ENCODE data around the gene ATXN1. TPM values are rescaled to one million over a fixed set of nuclear protein-coding genes. Genes with fewer than 3 reads are reported as not detected.
A peak's percentile ranks its signal among the peaks of the same experiment; 100 is the strongest.

ATXN1 gene
- total RNA-seq, 1 experiment from 2014 or later = 13.4 TPM

DNA sequence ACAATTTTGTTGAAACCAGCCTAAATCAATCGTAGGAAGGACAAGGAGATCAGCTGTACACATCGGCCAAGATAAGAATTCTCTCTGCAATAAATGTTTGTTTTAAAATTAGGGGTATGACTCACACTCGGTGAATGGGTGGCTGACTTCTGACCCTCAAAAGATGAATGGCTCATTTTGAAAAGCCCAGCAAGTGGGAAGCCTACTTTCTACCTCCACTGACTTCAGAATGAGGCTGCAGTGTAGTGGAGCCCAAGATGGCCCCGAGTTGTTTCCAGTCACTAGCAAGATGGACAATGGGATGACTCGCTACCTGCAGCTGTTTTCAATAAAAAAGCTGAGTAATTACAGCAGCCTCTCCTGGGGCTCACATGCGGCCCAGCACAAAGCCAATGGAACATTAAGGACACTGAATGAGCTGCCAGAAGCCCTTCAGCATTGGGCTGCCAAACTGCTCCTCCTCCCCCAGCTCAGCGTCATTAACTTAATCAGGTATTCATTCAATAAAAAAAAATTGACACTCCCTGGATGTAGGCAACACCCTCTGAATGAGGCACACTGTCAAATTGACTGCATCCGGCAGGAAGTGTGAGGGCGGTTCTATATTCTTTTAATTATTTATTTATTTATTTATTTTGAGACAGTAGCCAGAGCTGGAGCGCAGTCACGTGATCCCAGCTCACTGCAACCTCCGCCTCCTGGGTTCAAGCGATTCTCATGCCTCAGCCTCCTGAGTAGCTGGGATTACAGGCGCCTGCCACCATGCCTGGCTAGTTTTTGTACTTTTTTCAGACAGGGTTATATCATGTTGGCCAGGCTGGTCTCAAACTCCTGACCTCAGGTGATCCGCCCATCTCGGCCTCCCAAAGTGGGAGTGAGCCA is 415.6 kb downstream of the ATXN1 start:
- DNase-seq (ENCODE audit: low read depth, low spot score) = peak; percentile 63
- in situ Hi-C loops (cut with HindIII; ENCODE audit: low pct_unique_long_range_greater_than_20kb, low sequenced_read_pairs) = no loop called here

DNA sequence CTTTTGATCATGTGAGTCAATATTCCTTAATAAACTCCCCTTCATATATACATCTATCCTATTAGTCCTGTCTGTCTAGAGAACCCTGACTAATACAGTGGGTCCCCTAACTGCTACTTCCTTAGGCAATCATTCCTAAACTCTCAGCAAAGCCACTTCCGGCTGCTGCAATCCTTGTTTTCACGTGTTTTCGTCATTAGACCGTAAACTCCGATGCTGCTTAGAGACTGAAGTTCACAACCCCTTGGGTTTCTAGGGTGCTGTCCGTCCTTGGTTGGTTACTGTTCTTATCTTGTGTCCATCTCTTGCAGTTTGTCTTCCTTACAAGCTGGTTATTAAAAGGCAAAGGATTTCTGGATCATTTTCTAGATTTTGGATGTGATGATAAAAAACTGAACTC is 416.5 kb downstream of the ATXN1 start:
- in situ Hi-C loops (cut with HindIII; ENCODE audit: low pct_unique_long_range_greater_than_20kb, low sequenced_read_pairs) = no loop called here
- no peak for DNase-seq (ENCODE audit: low read depth, low spot score)

- DNase-seq (ENCODE audit: low read depth, low spot score) = no peak
- in situ Hi-C loops (cut with HindIII; ENCODE audit: low pct_unique_long_range_greater_than_20kb, low sequenced_read_pairs) = no loop called here
These were observed 417.7 kb downstream of the ATXN1 start for GRCh38 chr6:16343593-16343992.

GRCh38 chr6:16339265-16339587 is 422.0 kb downstream of the ATXN1 start:
- in situ Hi-C loops (cut with HindIII; ENCODE audit: low pct_unique_long_range_greater_than_20kb, low sequenced_read_pairs) = no loop called here
- no peak for DNase-seq (ENCODE audit: low read depth, low spot score)

DNA sequence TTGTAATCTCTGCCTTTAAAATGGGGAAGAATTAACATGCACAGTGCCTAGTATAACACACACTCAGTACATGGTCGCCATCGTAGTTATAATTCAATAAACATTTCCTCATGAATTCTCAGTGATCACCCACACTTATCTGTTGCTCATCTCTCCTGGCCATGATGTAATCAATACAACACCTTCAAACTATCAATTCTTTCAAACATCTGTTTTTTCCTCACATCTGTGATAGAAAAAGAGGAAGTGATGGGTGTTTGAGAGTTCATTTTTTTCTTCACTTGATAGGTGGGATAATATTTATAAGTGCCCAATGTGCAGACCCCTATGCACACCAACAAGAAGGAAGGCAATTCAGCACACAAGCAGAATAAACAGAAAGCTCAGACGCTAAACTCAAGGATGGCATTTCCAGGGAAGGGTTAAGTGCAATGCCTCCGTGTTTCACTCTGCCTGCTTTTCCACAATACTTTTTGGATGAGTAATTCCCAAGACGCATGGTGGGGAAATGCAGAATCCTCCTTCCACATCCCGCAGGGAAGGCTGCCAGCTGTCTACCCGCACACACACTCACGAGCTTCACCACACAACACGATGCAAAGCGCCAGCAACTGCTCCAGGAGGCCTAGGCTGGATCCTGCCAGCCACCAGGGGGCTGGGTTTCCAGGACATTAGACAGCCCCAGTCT is 422.5 kb downstream of the ATXN1 start:
- in situ Hi-C loops (cut with HindIII; ENCODE audit: low pct_unique_long_range_greater_than_20kb, low sequenced_read_pairs) = no loop called here
- peak; percentile 95 for DNase-seq (ENCODE audit: low read depth, low spot score)

DNA sequence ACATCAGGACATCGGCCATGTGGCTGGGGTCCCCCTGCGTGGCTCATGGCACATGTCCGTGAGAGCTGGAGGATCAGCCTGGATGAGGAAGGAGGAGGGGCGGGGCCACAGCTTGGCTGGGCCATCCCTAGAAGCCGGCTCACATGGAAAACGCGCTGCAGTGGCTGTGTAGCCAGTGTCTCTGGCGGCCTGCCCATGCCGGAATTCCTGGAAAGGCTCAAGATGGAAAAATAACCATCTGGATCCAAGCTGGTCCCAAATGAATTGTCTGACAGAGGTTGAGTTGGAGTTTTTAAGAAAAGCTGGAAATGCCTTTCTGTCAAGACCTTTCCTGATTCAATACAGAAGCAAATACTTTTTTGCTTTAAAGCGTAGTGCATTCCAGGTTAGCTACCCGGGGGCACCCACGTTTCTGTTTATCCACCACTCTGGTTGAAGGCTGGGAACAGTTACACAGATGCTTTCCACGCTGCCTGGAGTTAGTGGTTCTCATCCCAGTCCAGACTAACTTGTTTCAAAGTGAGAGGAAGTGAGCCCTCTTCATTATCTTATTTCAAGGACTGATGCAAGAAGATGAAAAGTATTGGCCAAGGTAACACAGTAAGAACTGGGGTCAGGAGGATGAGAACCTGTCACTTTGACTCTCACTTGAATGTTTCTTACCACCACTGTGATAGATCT is 423.8 kb downstream of the ATXN1 start:
- in situ Hi-C loops (cut with HindIII; ENCODE audit: low pct_unique_long_range_greater_than_20kb, low sequenced_read_pairs) = no loop called here
- DNase-seq (ENCODE audit: low read depth, low spot score) = no peak

- in situ Hi-C loops (cut with HindIII; ENCODE audit: low pct_unique_long_range_greater_than_20kb, low sequenced_read_pairs) = no loop called here
- DNase-seq (ENCODE audit: low read depth, low spot score) = no peak
These were observed 424.4 kb downstream of the ATXN1 start for GRCh38 chr6:16336911-16337294.

- in situ Hi-C loops (cut with HindIII; ENCODE audit: low pct_unique_long_range_greater_than_20kb, low sequenced_read_pairs) = no loop called here
- DNase-seq (ENCODE audit: low read depth, low spot score) = no peak
These were observed 425.0 kb downstream of the ATXN1 start for GRCh38 chr6:16336056-16336818.

DNA sequence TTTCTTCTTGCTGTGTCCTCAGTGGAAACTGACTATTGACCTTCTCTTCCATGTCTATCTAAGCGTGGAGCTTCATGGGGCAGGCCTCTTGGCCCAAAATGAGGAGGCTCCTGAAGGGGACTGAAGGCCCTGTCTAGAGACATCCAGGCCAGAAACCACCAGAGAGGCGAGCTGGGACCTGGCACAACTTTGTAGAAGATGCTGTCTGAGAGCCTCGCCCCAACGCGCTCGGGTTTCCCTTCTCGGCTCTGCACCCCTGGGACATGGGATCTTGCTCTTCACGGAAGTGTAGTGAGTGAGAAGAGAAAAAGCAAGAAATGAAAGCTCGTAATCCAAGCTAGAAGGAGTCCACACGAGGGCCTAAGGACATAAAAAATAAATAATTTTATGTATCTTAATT is 426.1 kb downstream of the ATXN1 start:
- in situ Hi-C loops (cut with HindIII; ENCODE audit: low pct_unique_long_range_greater_than_20kb, low sequenced_read_pairs) = no loop called here
- DNase-seq (ENCODE audit: low read depth, low spot score) = no peak

GRCh38 chr6:16334671-16335070 is 426.6 kb downstream of the ATXN1 start:
- peak; percentile 82 for DNase-seq (ENCODE audit: low read depth, low spot score)
- in situ Hi-C loops (cut with HindIII; ENCODE audit: low pct_unique_long_range_greater_than_20kb, low sequenced_read_pairs) = no loop called here

DNA sequence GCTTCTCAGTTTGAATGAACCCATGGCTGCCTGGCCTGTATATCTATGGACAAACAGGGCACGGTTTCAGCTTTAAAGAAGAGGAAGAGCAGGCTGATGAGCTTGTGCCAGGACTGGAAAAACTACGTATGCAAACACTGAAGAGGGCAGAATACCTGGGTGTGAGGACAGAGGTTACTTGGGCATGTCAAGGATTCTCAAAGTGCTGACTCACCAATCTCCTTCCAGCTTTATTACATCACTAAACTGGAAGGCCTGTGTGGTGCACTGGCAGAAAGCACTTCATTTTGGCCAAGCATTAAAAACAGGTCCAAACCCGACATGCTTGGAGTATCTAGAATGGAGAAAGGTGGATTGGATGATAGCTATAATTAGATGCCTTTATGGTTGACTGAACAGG is 427.7 kb downstream of the ATXN1 start:
- in situ Hi-C loops (cut with HindIII; ENCODE audit: low pct_unique_long_range_greater_than_20kb, low sequenced_read_pairs) = no loop called here
- DNase-seq (ENCODE audit: low read depth, low spot score) = no peak

DNA sequence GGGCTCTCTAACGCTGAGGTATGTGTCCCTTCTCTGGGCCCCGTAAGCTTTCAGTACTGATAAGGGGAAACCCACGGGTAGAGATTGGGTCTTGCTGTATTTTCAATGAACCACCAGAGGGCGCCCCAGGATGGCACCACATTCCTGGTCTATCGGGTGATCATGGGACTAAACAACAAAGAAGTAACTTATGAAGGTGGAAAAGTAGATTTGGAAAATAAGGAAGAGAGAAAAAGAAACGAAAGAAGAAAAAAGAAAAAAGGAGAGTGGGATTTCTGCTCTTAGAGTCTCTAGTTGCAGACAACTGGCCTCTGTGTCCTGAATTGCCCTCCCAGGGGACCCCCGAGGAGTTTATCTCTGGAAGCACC is 429.1 kb downstream of the ATXN1 start:
- in situ Hi-C loops (cut with HindIII; ENCODE audit: low pct_unique_long_range_greater_than_20kb, low sequenced_read_pairs) = no loop called here
- DNase-seq (ENCODE audit: low read depth, low spot score) = peak; percentile 92

GRCh38 chr6:16331384-16332174 is 429.7 kb downstream of the ATXN1 start:
- in situ Hi-C loops (cut with HindIII; ENCODE audit: low pct_unique_long_range_greater_than_20kb, low sequenced_read_pairs) = no loop called here
- peak; percentile 92 for DNase-seq (ENCODE audit: low read depth, low spot score)

DNA sequence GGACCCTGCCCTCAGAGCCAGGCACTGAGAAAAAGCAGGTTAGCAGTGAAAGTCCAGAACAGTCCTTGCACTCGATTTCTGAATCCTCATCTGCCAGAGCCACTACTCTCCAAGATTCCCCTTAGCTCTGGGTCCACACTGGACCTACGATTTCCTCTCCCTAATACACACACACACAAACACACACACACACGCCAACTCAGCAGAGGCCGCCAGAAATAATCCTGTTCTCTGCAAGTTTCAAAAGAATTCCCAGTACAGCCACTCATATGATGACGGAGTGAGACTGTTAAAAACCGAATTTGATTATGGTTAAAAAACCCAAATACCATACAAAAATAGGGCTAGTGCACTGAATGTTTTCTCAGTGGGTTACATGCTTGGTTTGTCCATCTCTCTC is 432.0 kb downstream of the ATXN1 start:
- in situ Hi-C loops (cut with HindIII; ENCODE audit: low pct_unique_long_range_greater_than_20kb, low sequenced_read_pairs) = no loop called here
- no peak for DNase-seq (ENCODE audit: low read depth, low spot score)

DNA sequence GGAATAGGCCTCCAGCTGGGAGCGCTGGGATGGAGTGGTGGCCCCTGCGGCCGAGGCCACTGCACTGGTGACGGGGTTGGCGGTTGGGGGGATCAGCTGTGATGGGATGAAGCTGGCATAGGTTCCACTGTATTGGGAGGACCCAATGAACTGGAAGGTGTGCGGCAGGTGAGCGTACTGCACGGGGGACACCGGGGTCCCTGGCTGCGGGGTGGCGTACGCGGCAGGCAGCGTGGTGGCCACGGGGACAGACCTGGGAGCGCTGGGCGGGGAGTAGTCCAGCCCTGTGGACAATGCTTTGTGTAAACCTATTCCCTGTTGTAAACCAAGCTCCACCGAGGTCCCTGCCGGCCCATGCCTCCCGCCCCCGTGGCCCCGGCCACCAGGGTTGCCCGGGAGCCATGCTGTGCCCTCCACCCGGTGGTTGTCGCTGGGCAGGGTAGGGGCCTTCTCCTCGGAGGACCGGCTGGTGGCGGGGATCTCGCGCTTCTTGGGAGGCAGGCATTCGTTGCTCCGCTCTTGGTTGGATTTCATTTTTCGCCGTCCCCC is 433.4 kb downstream of the ATXN1 start:
- in situ Hi-C loops (cut with HindIII; ENCODE audit: low pct_unique_long_range_greater_than_20kb, low sequenced_read_pairs) = no loop called here
- no peak for DNase-seq (ENCODE audit: low read depth, low spot score)

GRCh38 chr6:16326971-16327776 is 434.1 kb downstream of the ATXN1 start:
- no peak for DNase-seq (ENCODE audit: low read depth, low spot score)
- in situ Hi-C loops (cut with HindIII; ENCODE audit: low pct_unique_long_range_greater_than_20kb, low sequenced_read_pairs) = no loop called here
